K562 (cell line): ENCODE results near the gene CDH20. TPM values are rescaled to one million over a fixed set of nuclear protein-coding genes. Genes with fewer than 3 reads are reported as not detected.

Experiments
- ATAC-seq: fragments of 200-7000 bp; cut with Tn5 transposase; 3 replicates; pipeline ENCODE4 v1.9.1; 2020; ENCODE audit warnings: moderate library complexity
- BruUV-seq: library from RNA; stranded (reverse); fragments of 400-500 nt; replicated peaks from 2 replicates; lab custom pipeline; 2021; lab: Mats Ljungman, UMichigan
- CTCF ChIA-PET: fragments of 300-600 bp; formaldehyde crosslinking; extraction: SDS; loops from one replicate; lab custom pipeline; 2021; ENCODE audit warnings: low intra/inter-chr PET ratio; lab: Yijun Ruan, JAX
- POLR2A ChIA-PET: fragments of 300-600, 350-650 bp; sonication (Branson Sonifier 250); formaldehyde crosslinking; extraction: SDS; loops from one replicate; lab custom pipeline; 2021; ENCODE audit warnings: antibody characterized with exemption, inconsistent platforms; lab: Yijun Ruan, JAX
- DNase-seq, 4 experiments: peaks; one replicate each; pipeline versions ENCODE4 v3.0.0 to v3.0.0-alpha.2; 2011 to 2018; ENCODE audit warnings: low spot score in 3 of 4, mixed read lengths in 3 of 4; ENCODE audit errors: extremely low read depth in 1 of 4
- FAIRE-seq: peaks from 2 replicates; lab custom pipeline; 2011; peaks lifted over from hg19 to GRCh38; lab: Jason Lieb, UNC
- H2AFZ ChIP-seq: 2 replicates; pipeline ENCODE4 v1.6.0; 2011; ENCODE audit warnings: low read depth, low read length, control low read depth, inconsistent platforms
- H3K27ac ChIP-seq: fragments of 200-600 bp; 3 replicates; pipeline ENCODE4 v1.8.0; 2011; ENCODE audit warnings: low read depth, mild to moderate bottlenecking, control low read depth, inconsistent platforms, low read length, moderate library complexity, mixed read lengths; ENCODE audit errors: extremely low read depth
- H3K27me3 ChIP-seq, 2 experiments: fragments of 300-600 bp in 1 of 2; 2 replicates in 1 of 2; 3 replicates in 1 of 2; pipeline versions ENCODE4 v1.6.0 to v1.8.0; 2011; ENCODE audit warnings: inconsistent platforms in 2 of 2, low read length in 2 of 2, mild to moderate bottlenecking in 1 of 2, mixed read lengths in 1 of 2, moderate library complexity in 1 of 2; ENCODE audit not compliant: control insufficient read depth in 2 of 2, insufficient read depth in 2 of 2
- H3K36me3 ChIP-seq: fragments of 300-600 bp; 3 replicates; pipeline ENCODE4 v1.8.0; 2011; ENCODE audit warnings: mild to moderate bottlenecking, low read length, inconsistent platforms; ENCODE audit not compliant: control insufficient read depth, insufficient read depth
- H3K4me1 ChIP-seq, 2 experiments: fragments of 200-600 bp in 1 of 2; replicated peaks in 1 of 2; 2 replicates in 1 of 2; 3 replicates in 1 of 2; pipeline versions ENCODE4 v1.5.1 to v1.8.0; 2011; ENCODE audit warnings: inconsistent platforms in 2 of 2, low read length in 2 of 2, mild to moderate bottlenecking in 1 of 2, mixed read lengths in 1 of 2, moderate library complexity in 1 of 2; ENCODE audit not compliant: control insufficient read depth in 2 of 2, insufficient read depth in 2 of 2
- H3K4me2 ChIP-seq: 2 replicates; pipeline ENCODE4 v1.6.1; 2011; ENCODE audit warnings: low read length, control low read depth, inconsistent platforms, mixed read lengths; ENCODE audit not compliant: insufficient read depth
- H3K4me3 ChIP-seq: fragments of 200-600 bp; sonication (generic), shearing (Covaris generic); 2 replicates; pipeline ENCODE4 v1.5.1; 2016; ENCODE audit warnings: control low read depth, inconsistent platforms
- H3K79me2 ChIP-seq: fragments of 200-600 bp; 3 replicates; pipeline ENCODE4 v1.8.0; 2011; ENCODE audit warnings: low read length, inconsistent platforms; ENCODE audit not compliant: control insufficient read depth, insufficient read depth
- H3K9ac ChIP-seq, 2 experiments: 2 replicates each; pipeline versions ENCODE4 v1.6.0 to v1.6.1; 2011; ENCODE audit warnings: low read depth in 2 of 2, low read length in 2 of 2, control low read depth in 1 of 2, inconsistent platforms in 1 of 2, mild to moderate bottlenecking in 1 of 2, mixed read lengths in 1 of 2; ENCODE audit not compliant: insufficient read depth in 1 of 2
- H3K9me1 ChIP-seq: one replicate; pipeline ENCODE4 v1.6.0; 2011; ENCODE audit warnings: inconsistent platforms, mild to moderate bottlenecking, low read length, moderate library complexity; ENCODE audit not compliant: control insufficient read depth, insufficient read depth
- H3K9me3 ChIP-seq: replicated peaks from 2 replicates; pipeline ENCODE4 v1.5.1; 2011; ENCODE audit warnings: low read depth, low read length, inconsistent platforms; ENCODE audit not compliant: control insufficient read depth, insufficient read depth
- H4K20me1 ChIP-seq: replicated peaks from 2 replicates; pipeline ENCODE4 v1.6.1; 2011; ENCODE audit warnings: low read length, inconsistent platforms, mixed read lengths; ENCODE audit not compliant: control insufficient read depth, insufficient read depth
- KDM5B ChIP-seq: fragments of 200-600 bp; sonication (generic); IDR thresholded peaks from 2 replicates; pipeline ENCODE4 v1.6.1; 2012; ENCODE audit warnings: low read depth, mild to moderate bottlenecking, moderate library complexity, low read length, control low read depth, inconsistent platforms; ENCODE audit not compliant: insufficient replicate concordance
- LEF1 ChIP-seq: fragments of 450-650 bp; IDR thresholded peaks from 2 replicates; pipeline ENCODE4 v1.6.1; 2016; ENCODE audit warnings: mild to moderate bottlenecking
- MAFF ChIP-seq: IDR thresholded peaks from 2 replicates; pipeline ENCODE4 v1.6.1; 2012; ENCODE audit warnings: low read length, improper control_type of control experiment
- NKRF ChIP-seq: fragments of 450-650 bp; IDR thresholded peaks from 2 replicates; pipeline ENCODE4 v1.6.1; 2016; ENCODE audit warnings: borderline replicate concordance
- PREB ChIP-seq: sonication (generic); formaldehyde crosslinking; IDR thresholded peaks from 2 replicates; pipeline ENCODE4 v1.8.1; 2023; ENCODE audit warnings: mild to moderate bottlenecking, missing genetic modification reagents
- RFX7 ChIP-seq: fragments of 250-450 bp; sonication (Bioruptor Pico); IDR thresholded peaks from 2 replicates; pipeline ENCODE4 v1.5.1; 2021; ENCODE audit warnings: mild to moderate bottlenecking
- RHOXF2B ChIP-seq: fragments of 250-450 bp; sonication (Bioruptor Pico); conservative IDR thresholded peaks from 2 replicates; pipeline ENCODE4 v1.5.1; 2021
- SREBF2 ChIP-seq: sonication (generic); formaldehyde crosslinking; IDR thresholded peaks from 2 replicates; pipeline ENCODE4 v1.4.0; 2020; ENCODE audit warnings: mild to moderate bottlenecking, missing genetic modification reagents
- TBL1XR1 ChIP-seq, 2 experiments: IDR thresholded peaks; 2 replicates each; pipeline ENCODE4 v1.6.1; 2012; ENCODE audit warnings: improper control_type of control experiment in 2 of 2, low read length in 2 of 2, mild to moderate bottlenecking in 1 of 2
- TBP ChIP-seq: optimal IDR thresholded peaks from 2 replicates; pipeline ENCODE3; 2011; ENCODE audit warnings: low read depth, low read length, improper control_type of control experiment
- ZNF695 ChIP-seq: fragments of 450-650 bp; formaldehyde crosslinking; IDR thresholded peaks from 2 replicates; pipeline ENCODE4 v1.4.0; 2020; ENCODE audit warnings: mild to moderate bottlenecking, moderate library complexity
- ZNF830 ChIP-seq: fragments of 250-450 bp; sonication (Bioruptor Pico); IDR thresholded peaks from 2 replicates; pipeline ENCODE4 v1.5.0; 2021; ENCODE audit warnings: mild to moderate bottlenecking
- ZZZ3 ChIP-seq: fragments of 450-650 bp; IDR thresholded peaks from 2 replicates; pipeline ENCODE4 v1.6.1; 2016; ENCODE audit warnings: antibody characterized with exemption, mild to moderate bottlenecking, moderate library complexity
- WGBS: fragments of 100-300 bp; shearing (Covaris generic); methylation state at CpG from one replicate; pipeline ENCODE4 v1.1.6; 2016; ENCODE audit warnings: low coverage, mixed read lengths; ENCODE audit not compliant: insufficient coverage; ENCODE audit errors: missing lambda C conversion rate; 5-methylcytosine and 5-hydroxymethylcytosine counted together
- in situ Hi-C: fragments of 300-500 bp; cut with MboI; formaldehyde crosslinking; loops from 4 replicates; pipeline ENCODE4 v1.15.0; 2018; ENCODE audit warnings: inconsistent platforms, mixed read lengths
- intact Hi-C: fragments of 100-400 bp; cut with micrococcal nuclease; formaldehyde crosslinking; loops from 2 replicates; pipeline ENCODE4 v1.14.2; 2022
- polyA plus RNA-seq, 8 experiments: library from polyadenylated mRNA; depleted of rRNA in 4 of 8; stranded (reverse) in 5 of 8; unstranded in 3 of 8; fragments of >200 nt; fragmentation: Nextera tagmentation in 2 of 8; fragmentation: Illumina TruSeq in 1 of 8; extraction: Ambion mirVana in 2 of 8; extraction: Trizol in 1 of 8; gene quantifications; 2 replicates each; pipeline versions ENCODE4 v1.2.1 to v1.2.3, GENCODE V29; 2011 to 2014; ENCODE audit warnings: inconsistent platforms in 1 of 8, missing spikeins in 1 of 8
- total RNA-seq, 7 experiments: library from RNA; depleted of rRNA in 6 of 7; stranded (reverse); fragments of >200 nt in 6 of 7; fragmentation: Illumina TruSeq in 2 of 7; extraction: Trizol in 2 of 7; gene quantifications; 2 replicates each; pipeline versions ENCODE4 v1.2.1 to v1.2.3, GENCODE V29; 2011 to 2021; ENCODE audit warnings: low replicate concordance in 1 of 7

The CDH20 gene
- total and polyA plus RNA-seq, 9 of the 15 experiments (the other 6 are each of a cell fraction or from before 2014, with no cell fraction given) = not detected

GRCh38 chr18:61600422-61600821 is 267.2 kb downstream of the CDH20 start:
- H2AFZ ChIP-seq = no peak overlapping the region
- ChIA-PET POLR2A (no interaction called here), CTCF (no interaction called here)
- no peaks in the 10 kb centered on the region for H3K79me2 ChIP-seq
- H3K27ac ChIP-seq = no peak overlapping the region
- no peak for FAIRE-seq
- no peak overlapping the region for H3K4me3 ChIP-seq
- H3K9ac ChIP-seq = no peak overlapping the region
- WGBS = 10% methylated on average over 4 of the region's 4 CpGs
- H3K27me3 ChIP-seq = no peaks in the 10 kb centered on the region
- no peak overlapping the region for H3K4me2 ChIP-seq
- in situ Hi-C loops = no loop called here
- H4K20me1 ChIP-seq = no peaks in the 10 kb centered on the region
- no peaks in the 10 kb centered on the region for H3K36me3 ChIP-seq
- TF ChIP-seq NKRF (no peak), TBP (no peak), LEF1 (no peak)
- no peaks in the 10 kb centered on the region for H3K4me1 ChIP-seq
- BruUV-seq = no TSS peak
- no peak for ATAC-seq
- H3K9me1 ChIP-seq = no peaks in the 10 kb centered on the region
- no peak for DNase-seq
- H3K9me3 ChIP-seq = no peaks in the 10 kb centered on the region
- intact Hi-C loops = no loop called here

GRCh38 chr18:61602836-61603235 is 269.6 kb downstream of the CDH20 start:
- H3K9ac ChIP-seq = no peak overlapping the region
- no peak for DNase-seq
- H3K27me3 ChIP-seq = no peaks in the 10 kb centered on the region
- CTCF ChIA-PET = no interaction called here
- no peaks in the 10 kb centered on the region for H4K20me1 ChIP-seq
- H3K9me1 ChIP-seq = no peaks in the 10 kb centered on the region
- H3K27ac ChIP-seq = no peak overlapping the region
- in situ Hi-C loops = no loop called here
- no peaks in the 10 kb centered on the region for H3K36me3 ChIP-seq
- FAIRE-seq = no peak
- H3K79me2 ChIP-seq = no peaks in the 10 kb centered on the region
- no peak overlapping the region for H3K4me2 ChIP-seq
- no TSS peak for BruUV-seq
- H3K9me3 ChIP-seq = no peaks in the 10 kb centered on the region
- H3K4me1 ChIP-seq = no peaks in the 10 kb centered on the region; a peak in 1 of 5 replicates
- POLR2A ChIA-PET = no interaction called here
- no peak overlapping the region for H2AFZ ChIP-seq
- intact Hi-C loops = no loop called here
- WGBS = 17% methylated on average over 2 of the region's 2 CpGs
- no peak for ATAC-seq
- no peak overlapping the region for H3K4me3 ChIP-seq
- TF ChIP-seq TBL1XR1 (IDR thresholded peaks at IDR 0.05; ENCODE audit: low read length in 2 of 2) (no peak), SREBF2 (CRISPR knock-in tag) (no peak), RFX7 (CRISPR knock-in tag) (no peak), KDM5B (no peak), ZNF695 (CRISPR knock-in tag) (no peak), ZZZ3 (no peak), RHOXF2B (CRISPR knock-in tag) (no peak), MAFF (no peak), PREB (no peak), ZNF830 (no peak)
